ENCODE data around the gene DZANK1. TPM values are rescaled to one million over a fixed set of nuclear protein-coding genes. Genes with fewer than 3 reads are reported as not detected.
A peak's percentile ranks its signal among the peaks of the same experiment; 100 is the strongest.
"Not testable (repeated sequence)": the region's sequence is repeated elsewhere in the genome, so short reads cannot be mapped to it uniquely, and the experiment has no call there.

Gene DZANK1
- 1.7 and 2.9 TPM in 2 replicates for total RNA-seq (2014; rRNA removed; shearing (Covaris generic))

DNA sequence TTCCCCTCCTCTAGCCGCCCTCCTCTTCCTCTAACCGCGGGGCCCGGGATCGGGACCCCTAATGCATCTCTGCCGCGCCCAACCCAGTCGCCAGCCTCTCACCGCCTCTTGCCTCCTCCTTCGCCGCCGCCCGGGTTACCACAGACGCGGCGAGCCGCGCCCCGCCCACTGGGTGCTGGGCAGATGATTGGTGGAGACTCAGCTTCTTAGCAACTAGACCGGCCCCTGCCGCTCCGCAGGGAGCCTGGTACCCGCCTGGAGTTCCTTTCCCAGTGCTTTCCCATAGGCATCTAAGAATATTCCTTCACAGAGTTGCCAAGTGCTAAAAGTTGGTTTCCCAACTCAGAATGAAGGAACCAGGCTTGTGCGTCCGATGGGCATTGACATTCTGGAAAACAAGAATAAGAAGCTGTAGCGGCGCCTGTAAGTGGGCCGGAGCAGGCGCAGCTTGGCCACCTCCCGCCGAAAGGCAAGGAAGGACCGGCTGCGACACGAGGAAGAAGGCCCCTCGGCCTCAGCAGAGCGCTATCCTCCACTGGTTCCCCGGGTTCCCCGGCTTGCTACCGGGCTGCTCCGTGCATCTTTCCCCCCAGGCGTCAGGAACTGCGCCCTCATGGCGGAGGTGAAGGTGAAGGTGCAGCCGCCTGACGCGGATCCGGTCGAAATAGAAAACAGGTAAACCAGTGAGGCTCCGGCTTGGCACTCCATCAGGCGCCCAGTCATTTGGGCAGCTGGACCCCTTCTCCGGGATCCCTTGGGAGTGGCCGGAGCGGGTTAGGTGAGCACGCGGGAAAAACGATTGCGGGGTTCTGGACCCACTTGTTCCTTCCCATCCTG is at the start of gene DZANK1, which contains the start of gene POLR3F:
DZANK1 (minus strand) TSS at position 137 of the 837 bp plus-strand sequence. CDS start 1,672 bp downstream, outside the sequence.
POLR3F (plus strand) TSS at position 497 of the 837 bp plus-strand sequence; CDS start at position 614, 117 bp downstream.
- DNase-seq (ENCODE audit: low spot score), result peak; percentile 96

DNA sequence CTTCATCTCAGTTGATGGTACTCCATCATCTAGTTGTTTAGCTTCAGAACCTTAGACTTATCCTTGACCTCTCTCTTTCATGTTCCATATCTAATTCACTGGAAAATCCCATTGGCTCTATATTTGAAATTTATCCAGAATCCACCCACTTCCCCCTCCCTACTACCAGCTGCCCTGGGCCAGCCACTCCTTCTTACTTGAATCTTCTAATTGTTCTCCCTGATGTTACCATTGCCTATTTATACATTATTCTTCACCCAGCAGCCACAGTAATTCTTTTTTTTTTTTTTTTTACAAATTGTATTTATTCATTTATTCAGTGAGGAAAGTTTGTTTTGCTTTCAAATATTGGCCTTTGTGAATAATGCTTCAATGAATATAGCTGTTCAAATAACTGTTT is 49.1 kb upstream of the DZANK1 start:
- DNase-seq (ENCODE audit: low spot score), result no peak

DNA sequence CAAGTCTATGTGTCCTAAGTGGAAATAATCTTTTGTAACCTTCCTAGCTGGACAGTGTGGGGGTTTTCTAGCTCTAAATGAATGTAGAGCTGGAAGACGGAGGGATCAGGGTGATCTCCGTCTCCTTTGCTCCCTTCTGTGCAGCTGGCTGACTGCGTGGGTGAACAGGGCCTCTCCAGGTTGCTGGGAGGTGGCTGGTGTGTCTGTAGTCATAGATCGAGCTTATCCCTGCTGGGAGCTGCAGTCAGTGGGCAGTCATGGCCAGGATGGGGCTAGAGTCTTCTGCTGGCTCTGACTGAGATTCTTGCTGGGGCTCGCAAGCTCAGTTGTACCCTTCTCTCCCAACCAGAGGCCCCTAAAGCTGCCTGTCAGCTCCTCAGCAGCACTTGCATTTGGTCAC is 47.3 kb upstream of the DZANK1 start:
- DNase-seq (ENCODE audit: low spot score), result no peak

DNA sequence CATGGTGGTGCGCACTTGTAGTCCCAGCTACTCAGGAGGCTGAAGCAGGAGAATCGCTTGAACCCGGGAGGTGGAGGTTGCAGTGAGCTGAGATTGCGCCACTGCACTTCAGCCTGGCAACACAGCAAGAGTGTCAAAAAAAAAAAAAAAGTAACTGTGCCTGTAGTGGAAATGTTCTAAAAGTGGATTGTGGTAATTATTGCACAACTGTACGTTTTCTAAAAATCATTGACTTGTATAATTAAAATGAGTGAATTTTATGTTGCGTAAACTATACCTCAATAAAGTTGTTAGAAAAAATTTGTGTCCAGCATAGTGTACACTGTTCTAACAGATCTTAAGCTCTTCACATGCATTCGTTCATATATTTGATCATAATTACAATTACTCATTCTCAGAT is 46.4 kb upstream of the DZANK1 start:
- no peak for DNase-seq (ENCODE audit: low spot score)

DNA sequence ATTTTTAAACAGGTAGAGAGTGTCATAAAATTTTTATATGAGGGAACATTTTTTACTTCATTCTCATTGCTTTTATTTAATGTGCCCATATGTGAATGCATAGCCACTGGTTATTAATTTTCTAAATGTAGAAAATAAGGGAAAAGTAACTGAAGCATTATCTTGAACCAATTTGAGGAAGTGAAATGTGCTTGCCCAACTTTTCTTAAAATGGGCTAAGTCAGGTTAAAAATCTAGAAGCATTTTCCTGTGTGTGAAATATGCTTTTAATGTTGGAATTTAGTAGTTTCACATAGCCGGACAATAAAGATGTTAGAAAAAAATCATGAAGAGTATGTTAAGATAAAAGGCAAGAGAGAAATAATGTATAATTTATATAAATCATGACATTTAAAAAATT is 44.7 kb upstream of the DZANK1 start:
- DNase-seq (ENCODE audit: low spot score), result no peak

DNA sequence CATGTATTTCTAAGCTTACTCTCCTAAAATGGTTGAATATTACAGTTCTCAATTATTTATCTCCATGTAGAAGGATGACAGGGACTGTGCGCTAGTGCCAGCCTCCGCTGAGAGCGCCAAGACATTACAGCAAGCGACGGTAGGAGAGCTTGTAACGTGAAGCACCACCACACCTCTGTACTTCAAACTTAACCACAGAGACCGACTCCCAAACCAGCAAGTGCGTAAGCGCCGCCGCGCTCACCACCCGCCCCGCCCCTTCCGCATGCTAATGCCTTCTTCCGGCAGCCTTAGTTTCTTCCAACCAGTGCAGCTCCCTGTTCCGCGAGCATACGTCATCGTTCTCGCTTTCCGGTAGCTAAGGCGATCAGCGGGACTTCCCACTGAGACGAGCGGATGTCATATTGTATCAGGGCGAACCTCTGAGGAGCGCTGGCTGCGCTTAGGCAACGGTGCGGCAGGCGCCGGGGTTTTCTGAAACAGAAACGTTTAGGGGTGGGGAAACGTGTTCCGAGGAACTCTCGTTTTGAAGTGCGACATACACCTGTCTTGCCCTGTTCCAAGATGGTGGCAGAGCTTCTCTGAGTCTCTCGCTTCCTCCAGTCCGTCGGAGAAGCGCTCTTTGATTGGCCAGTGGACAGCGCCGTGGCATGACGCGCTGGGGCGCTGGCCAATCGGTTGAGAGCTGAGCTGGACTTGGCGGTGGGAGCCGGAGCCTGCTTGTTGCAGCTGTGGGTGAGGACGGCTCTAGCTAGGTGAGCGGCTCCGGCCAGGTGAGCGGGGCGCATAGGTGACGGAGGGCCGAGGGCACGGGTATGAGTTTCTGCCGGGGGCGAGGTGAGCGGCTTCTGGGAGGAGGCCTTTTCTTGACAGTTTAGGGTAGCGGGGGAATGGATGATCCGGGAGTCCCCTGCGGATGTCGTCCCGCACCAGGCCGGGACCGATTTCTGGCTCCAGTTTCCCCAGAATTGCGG is 40.7 kb upstream of the DZANK1 start, which contains the start of gene SEC23B:
SEC23B (plus strand) TSS at position 723 of the 974 bp plus-strand sequence. CDS start 2,896 bp downstream, outside the sequence.
- peak; percentile 97 for DNase-seq (ENCODE audit: low spot score)

DNA sequence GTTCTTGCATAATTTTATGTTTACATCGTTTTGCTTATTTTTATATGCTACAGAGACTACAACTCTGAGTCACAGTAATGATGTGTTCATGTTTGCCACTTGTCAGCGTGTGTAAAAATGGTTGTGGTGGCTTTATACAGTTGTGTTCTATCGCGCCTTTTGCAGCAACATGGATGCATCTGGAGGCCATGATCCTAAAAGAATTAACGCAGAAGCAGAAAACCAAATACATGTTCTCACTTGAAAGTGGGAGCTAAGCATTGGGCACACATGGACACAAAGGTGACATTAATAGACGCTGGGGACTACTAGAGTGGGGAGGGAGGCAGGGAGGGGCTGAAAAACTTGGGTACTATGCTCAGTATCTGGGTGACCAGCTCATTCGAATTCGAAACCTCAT is 39.9 kb upstream of the DZANK1 start:
- DNase-seq (ENCODE audit: low spot score), result no peak

DNA sequence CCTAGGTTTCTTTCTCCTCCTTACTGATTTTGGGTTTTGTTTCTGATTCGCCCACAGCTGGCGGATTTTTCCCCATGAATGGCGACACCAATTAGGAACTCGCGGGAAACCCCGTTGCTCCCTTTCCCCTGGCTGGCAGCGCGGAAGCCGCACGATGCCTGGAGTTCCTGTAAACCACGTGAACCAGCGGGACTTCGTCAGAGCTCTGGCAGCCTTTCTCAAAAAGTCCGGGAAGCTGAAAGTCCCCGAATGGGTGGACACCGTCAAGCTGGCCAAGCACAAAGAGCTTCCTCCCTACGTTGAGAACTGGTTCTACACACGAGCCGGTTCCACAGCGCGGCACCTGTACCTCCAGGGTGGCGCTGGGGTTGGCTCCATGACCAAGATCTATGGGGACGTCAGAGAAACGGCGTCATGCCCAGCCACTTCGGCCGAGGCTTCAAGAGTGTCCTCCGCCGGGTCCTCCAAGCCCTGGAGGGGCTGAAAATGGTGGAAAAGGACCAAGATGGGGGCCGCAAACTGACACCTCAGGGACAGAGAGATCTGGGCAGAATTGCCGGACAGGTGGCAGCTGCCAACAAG is 37.7 kb upstream of the DZANK1 start:
- no peak for DNase-seq (ENCODE audit: low spot score)

DNA sequence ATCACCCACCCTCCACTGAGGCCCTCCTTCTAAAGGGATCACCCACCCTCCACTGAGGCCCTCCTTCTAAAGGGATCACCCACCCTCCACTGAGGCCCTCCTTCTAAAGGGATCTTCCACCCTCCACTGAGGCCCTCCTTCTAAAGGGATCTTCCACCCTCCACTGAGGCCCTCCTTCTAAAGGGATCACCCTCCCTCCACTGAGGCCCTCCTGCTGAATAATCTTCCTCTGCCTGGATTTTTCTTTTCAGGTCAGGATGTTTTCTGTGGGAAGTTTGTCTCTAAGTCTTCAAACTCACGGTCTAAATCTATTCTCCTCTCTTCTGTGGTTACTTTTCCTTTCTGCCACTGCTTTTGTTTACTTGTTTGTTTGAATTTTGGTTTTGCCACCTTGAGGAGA is 34.8 kb upstream of the DZANK1 start:
- not testable (repeated sequence) for DNase-seq (ENCODE audit: low spot score)

DNA sequence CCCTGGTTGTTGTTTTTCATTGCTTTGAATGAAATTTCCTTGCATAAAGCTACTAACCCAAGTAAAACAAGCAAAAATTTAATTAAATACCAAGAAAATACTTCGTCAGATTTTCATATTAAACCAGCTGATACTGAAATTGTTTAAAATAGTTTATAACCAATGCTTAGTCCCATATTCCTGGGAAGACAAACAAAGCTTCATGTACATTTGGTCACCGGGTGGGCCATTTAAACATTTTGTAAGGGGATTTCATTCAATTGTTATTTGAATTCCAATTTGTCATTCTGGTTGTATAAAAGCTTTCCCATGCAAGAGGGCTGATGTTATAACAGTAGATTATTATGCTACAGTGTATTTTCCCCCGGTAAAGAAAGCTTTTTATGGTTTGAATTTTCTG is 30.8 kb upstream of the DZANK1 start:
- DNase-seq (ENCODE audit: low spot score), result no peak

DNA sequence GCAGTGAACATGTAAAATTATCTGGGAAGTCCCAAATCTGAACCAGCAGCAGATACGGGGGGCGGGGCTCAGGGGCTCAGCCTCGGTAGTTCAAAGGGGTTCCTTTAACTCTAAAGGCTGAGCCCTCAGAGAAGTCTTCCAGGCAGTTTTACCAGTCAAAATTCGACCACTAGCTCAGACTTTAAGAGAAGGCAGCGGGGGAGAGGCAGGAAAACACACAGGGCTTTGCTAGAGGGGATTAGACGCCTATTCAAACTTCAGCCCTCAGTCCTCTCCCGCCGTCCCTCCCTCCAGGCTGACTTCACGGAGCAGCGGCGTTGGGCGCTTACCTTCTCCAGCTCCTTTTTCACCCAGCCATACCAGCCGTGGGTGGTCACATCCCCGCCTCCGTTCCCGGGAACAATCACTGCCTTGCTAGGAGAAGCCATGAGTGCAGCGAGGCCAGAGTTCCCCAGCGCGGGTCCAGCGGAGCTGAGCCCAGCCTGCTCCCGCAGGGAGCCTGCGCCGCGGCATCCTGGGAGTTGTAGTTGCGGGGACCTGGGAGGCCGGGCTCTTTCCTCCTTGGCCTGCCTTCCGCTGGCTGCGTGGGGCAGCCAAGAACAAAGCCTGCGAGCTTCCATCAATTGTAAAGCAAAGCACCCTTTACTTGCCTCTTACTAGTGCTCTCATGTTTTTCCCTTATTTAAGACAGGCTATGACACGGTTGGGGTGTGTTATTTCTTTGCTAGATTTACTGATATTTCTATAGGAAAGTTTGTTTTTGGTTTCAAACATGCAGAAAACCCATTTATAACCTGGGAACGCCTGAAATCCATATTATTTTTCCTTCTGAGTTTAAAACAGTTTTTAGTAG is 30.1 kb upstream of the DZANK1 start, which contains the start of gene RBBP9:
RBBP9 (minus strand) TSS at position 486 of the 853 bp plus-strand sequence; CDS start at position 428, 58 bp downstream.
- peak; percentile 64 for DNase-seq (ENCODE audit: low spot score)

DNA sequence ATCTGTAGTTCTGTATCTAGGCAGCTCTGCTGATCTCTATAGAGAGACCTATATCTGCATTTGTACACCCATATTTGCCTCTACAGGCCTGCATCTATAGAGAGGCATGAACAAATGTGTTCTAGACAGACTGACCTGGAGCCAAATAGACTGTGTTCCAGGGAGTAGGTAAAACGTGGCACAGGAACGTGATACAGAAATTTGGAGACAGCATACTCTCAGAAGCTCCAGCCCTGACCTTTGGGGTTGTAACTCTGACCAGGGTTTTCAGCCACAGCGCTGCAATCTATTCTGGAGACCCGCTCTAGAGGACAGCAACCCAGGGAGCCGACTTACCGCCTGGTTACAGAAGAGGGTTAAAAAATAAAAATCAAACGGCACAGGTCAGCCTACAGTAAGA is 29.2 kb upstream of the DZANK1 start:
- peak; percentile 5 for DNase-seq (ENCODE audit: low spot score)

DNA sequence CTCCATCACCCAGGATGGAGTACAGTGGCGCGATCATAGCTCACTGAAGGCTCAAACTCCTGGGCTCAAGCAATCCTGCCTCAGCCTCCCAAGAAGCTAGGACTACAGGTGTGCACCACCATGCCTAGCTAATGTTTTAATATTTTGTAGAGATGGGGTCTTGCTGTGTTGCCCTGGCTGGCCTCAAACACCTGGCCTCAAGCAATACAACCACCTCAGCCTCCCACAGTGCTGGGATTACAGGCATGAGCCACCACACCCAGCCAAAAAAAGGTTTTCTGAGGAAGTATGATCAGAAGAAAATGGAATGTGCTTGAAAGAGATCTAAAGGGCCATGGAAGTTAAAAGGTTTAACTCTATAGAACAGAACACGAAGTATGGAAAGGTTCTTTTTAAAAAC is 21.5 kb upstream of the DZANK1 start:
- no peak for DNase-seq (ENCODE audit: low spot score)

DNA sequence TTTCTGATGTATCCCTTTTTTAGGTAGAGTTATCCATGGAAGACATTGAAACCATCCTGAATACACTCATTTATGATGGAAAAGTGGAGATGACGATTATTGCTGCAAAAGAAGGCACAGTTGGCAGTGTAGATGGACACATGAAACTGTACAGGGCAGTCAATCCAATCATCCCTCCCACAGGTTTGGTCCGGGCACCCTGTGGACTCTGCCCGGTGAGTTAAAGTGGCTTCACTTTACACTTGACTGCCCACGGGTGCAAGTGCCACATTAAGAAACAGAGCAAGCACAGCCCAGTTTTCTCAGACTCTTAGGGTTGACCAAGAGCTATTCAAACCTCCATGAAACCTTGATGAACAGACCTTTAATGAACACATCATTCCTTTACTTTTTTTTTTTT is 14.8 kb upstream of the DZANK1 start:
- DNase-seq (ENCODE audit: low spot score), result no peak

DNA sequence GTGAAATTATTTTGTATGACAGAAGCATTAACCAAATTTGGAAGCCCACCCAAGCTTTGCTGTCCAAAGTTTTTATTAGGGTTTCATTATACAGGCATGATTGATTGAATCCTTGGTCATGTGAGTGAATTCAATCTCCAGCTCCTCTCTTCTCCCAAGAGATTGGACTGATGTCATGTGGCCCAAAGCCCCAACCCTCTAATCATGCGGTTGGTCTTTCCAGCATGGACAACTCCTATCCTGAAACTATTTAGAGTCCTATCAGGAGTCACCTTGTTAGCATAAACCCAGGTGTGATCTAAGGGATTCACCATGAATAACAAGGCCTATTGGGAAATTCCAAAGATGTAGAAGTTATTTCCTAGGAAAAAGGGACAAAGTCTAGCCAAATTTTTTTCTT is 11.0 kb upstream of the DZANK1 start:
- no peak for DNase-seq (ENCODE audit: low spot score)

DNA sequence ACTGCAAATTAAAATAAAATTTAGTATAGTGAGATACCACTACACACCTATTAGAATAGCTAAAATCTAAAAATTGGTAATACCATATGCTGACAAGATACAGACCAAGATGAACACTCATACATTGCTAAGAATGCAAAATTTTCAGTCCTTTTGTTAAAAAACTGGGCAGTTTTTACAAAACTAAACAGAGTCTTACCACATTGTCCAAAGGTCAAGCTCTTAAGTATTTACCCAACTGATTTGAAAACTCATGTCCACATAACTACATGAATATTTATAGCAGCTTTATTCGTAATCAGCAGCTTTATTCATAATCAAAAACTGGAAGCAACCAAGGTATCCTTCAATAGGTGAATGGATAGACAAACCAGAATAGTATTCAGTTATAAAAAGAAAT is 10.4 kb upstream of the DZANK1 start:
- no peak for DNase-seq (ENCODE audit: low spot score)

DNA sequence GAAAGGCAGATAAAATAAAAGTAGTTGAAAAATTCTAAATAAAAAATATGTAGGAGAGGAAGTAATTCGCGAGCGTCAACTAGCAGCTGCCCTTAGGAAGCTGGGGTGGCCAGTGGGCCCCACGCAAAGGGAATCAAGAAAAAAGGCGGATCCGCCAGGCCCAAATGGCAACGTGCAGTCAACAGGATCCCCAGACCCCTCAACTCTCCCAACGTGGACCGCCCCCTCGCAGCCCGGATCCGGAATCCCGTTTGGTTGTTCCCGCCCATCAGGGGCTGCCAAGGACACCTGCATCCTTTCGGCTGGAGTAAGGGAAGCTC is 296 bp downstream of the DZANK1 start:
- DNase-seq (ENCODE audit: low spot score), result no peak

DNA sequence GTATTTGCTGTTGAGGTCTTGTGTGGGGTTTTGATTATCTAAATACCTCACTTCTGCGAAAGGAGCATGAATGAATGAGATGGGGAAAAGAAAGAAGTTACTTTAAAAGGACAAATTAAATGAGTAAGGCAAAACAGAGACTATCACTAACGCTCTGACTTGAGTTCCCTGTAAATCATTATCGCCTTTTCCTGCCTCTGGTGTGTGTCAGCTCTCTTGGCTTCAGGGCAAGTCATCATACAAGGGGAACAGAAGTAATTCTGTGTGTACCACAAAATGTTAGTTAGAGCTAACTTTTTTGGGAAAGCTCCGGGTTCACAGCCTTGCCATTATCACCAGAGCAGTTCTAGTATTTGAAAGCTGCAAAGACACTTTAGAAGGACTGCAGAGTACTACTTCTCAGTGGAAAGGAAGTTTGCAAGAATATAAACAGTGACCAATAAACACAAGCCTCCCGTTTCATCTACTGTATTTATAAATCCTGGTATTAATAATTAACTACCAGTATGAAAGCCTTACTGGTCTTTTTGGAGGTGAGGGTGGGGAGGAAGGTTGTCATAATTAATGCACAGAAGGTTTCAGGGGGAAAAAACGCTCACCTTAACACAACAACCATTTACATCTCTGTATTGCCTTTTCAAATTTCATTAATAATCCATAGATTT is 1.2 kb downstream of the DZANK1 start:
- no peak for DNase-seq (ENCODE audit: low spot score)

DNA sequence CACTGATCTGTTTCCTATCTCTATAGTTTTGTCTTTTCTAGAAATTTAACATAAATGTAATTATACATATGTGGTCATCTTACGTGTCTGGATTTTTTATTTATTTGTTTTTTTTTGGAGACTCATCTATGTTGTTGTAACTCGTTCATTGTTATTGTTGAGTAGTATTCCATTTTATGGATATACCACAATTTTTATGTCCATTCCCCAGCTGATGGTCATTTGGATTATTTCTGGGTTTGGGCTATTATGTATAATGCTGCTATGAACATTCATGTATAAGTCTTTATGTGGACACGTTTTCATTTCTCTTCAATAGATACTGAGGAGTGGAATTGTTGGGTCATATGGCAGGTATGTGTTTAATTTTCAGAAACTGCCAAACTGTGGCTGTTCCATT is 10.2 kb downstream of the DZANK1 start:
- DNase-seq (ENCODE audit: low spot score), result no peak

DNA sequence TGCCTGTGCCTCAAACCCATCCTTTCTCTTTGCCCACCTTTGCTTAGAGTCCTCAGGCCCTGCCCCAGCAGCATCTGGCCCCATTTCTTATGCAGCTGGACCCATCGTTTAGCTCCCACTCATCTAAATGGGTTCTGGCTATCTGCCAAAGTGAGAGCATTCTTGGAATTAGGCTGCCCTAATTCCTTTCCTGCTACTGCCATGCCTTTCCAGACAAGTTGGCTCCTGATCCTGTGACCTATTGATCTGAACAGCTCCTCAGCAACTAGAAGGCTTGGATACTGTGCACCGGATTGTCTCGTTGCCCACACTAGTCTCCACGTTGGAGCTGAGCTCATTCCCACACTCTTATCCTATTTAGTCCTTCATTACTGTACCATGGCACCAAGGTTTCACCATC is 22.9 kb downstream of the DZANK1 start:
- DNase-seq (ENCODE audit: low spot score), result no peak
